GM23338 (cell line): ENCODE results near the gene PNPLA2. TPM values are rescaled to one million over a fixed set of nuclear protein-coding genes. Genes with fewer than 3 reads are reported as not detected.

Experiments
- ATAC-seq: fragments of 200-7000 bp; cut with Tn5 transposase; 3 replicates; pipeline ENCODE4 v1.9.1; 2020
- DNase-seq: peaks from one replicate; pipeline ENCODE4 v3.0.0-alpha.2; 2015; ENCODE audit warnings: low spot score
- H2AFZ ChIP-seq: fragments of 200-600 bp; sonication (generic); 2 replicates; pipeline ENCODE4 v1.8.0; 2016; ENCODE audit warnings: antibody characterized with exemption, mild to moderate bottlenecking, moderate library complexity
- H3F3A ChIP-seq: fragments of 200-600 bp; sonication (generic); replicated peaks from 2 replicates; pipeline ENCODE4 v1.8.0; 2017; ENCODE audit warnings: antibody characterized with exemption, mixed run types, low read depth
- H3K27ac ChIP-seq: fragments of 200-600 bp; sonication (generic); 2 replicates; pipeline ENCODE4 v1.6.1; 2016; ENCODE audit warnings: low read depth
- H3K27me3 ChIP-seq: fragments of 200-600 bp; sonication (generic); 2 replicates; pipeline ENCODE4 v1.8.0; 2016; ENCODE audit warnings: mild to moderate bottlenecking, mixed run types, moderate library complexity; ENCODE audit not compliant: insufficient read depth
- H3K36me3 ChIP-seq: fragments of 200-600 bp; sonication (generic); 2 replicates; pipeline ENCODE4 v1.8.0; 2016; ENCODE audit warnings: mild to moderate bottlenecking; ENCODE audit not compliant: insufficient read depth
- H3K4me1 ChIP-seq: fragments of 200-600 bp; sonication (generic); 2 replicates; pipeline ENCODE4 v1.8.0; 2016; ENCODE audit warnings: mild to moderate bottlenecking, moderate library complexity; ENCODE audit not compliant: insufficient read depth
- H3K4me2 ChIP-seq: fragments of 200-600 bp; sonication (generic); 2 replicates; pipeline ENCODE4 v1.7.1; 2017; ENCODE audit warnings: mixed run types
- H3K4me3 ChIP-seq: fragments of 200-600 bp; sonication (generic); 2 replicates; pipeline ENCODE4 v1.6.1; 2016; ENCODE audit warnings: mixed run types
- H3K79me2 ChIP-seq: fragments of 200-600 bp; sonication (generic); replicated peaks from 2 replicates; pipeline ENCODE4 v1.8.0; 2017; ENCODE audit warnings: mild to moderate bottlenecking; ENCODE audit not compliant: insufficient read depth
- H3K9me2 ChIP-seq: fragments of 200-600 bp; sonication (generic); 2 replicates; pipeline ENCODE4 v1.8.0; 2017; ENCODE audit not compliant: insufficient read depth
- H4K20me1 ChIP-seq: fragments of 200-600 bp; sonication (generic); replicated peaks from 2 replicates; pipeline ENCODE4 v1.8.0; 2017; ENCODE audit warnings: mild to moderate bottlenecking; ENCODE audit not compliant: insufficient read depth
- H3K27ac Mint-ChIP-seq: 2 replicates; pipeline ENCODE4 v1.8.0; 2020; ENCODE audit warnings: inconsistent platforms, mild to moderate bottlenecking, moderate library complexity, mixed read lengths
- H3K27me3 Mint-ChIP-seq: 3 replicates; pipeline ENCODE4 v1.8.0; 2022; ENCODE audit warnings: low read depth, mild to moderate bottlenecking, moderate library complexity, mixed read lengths, inconsistent platforms; ENCODE audit not compliant: insufficient read depth, poor library complexity
- H3K36me3 Mint-ChIP-seq: 3 replicates; pipeline ENCODE4 v1.8.0; 2021; ENCODE audit warnings: low read depth, mild to moderate bottlenecking, inconsistent platforms, moderate library complexity, mixed read lengths
- H3K4me1 Mint-ChIP-seq: 3 replicates; pipeline ENCODE4 v1.8.0; 2020; ENCODE audit warnings: mild to moderate bottlenecking, inconsistent platforms, mixed read lengths
- H3K4me3 Mint-ChIP-seq: 3 replicates; pipeline ENCODE4 v1.8.0; 2021; ENCODE audit warnings: moderate library complexity, mild to moderate bottlenecking, inconsistent platforms, mixed read lengths
- H3K9me3 Mint-ChIP-seq: 3 replicates; pipeline ENCODE4 v1.8.0; 2020; ENCODE audit warnings: moderate library complexity, mild to moderate bottlenecking, inconsistent platforms, mixed read lengths
- ZNF114 ChIP-seq: fragments of 250-450 bp; sonication (Bioruptor Pico); IDR thresholded peaks from 2 replicates; pipeline ENCODE4 v1.5.0; 2020; ENCODE audit warnings: mild to moderate bottlenecking, moderate library complexity
- polyA plus RNA-seq: library from polyadenylated mRNA; unstranded; fragments of >200 nt; fragmentation: Nextera tagmentation; extraction: Ambion mirVana; gene quantifications from 2 replicates; pipeline ENCODE4 v1.2.1, GENCODE V29; 2016
- total RNA-seq: library from RNA; depleted of rRNA; stranded (reverse); fragments of >200 nt; shearing (Covaris generic); gene quantifications from 2 replicates; pipeline ENCODE4 v1.2.3, GENCODE V29; 2014
- TF ChIP-seq, protein P1 (sequence below): fragments of 250-450 bp; sonication (Bioruptor Pico); IDR thresholded peaks from 2 replicates; pipeline ENCODE4 v1.5.0; 2020; ENCODE audit warnings: mild to moderate bottlenecking, moderate library complexity
- TF ChIP-seq, protein P2 (sequence below): IDR thresholded peaks from one replicate; pipeline ENCODE4 v1.6.1; 2018; ENCODE audit warnings: antibody characterized with exemption; ENCODE audit not compliant: unreplicated experiment
- TF ChIP-seq, protein P3 (sequence below), 2 experiments: fragments of 200-600 bp in 1 of 2; sonication (generic) in 1 of 2; conservative IDR thresholded peaks; 2 replicates each; pipeline versions ENCODE4 v1.5.1 to v1.6.1; 2016 to 2017; ENCODE audit warnings: antibody characterized with exemption in 2 of 2, low read depth in 2 of 2, mild to moderate bottlenecking in 2 of 2, moderate library complexity in 1 of 2

Gene PNPLA2
- total and polyA plus RNA-seq, 2 experiments from 2014 or later, result 31.1 to 45.6 TPM

DNA sequence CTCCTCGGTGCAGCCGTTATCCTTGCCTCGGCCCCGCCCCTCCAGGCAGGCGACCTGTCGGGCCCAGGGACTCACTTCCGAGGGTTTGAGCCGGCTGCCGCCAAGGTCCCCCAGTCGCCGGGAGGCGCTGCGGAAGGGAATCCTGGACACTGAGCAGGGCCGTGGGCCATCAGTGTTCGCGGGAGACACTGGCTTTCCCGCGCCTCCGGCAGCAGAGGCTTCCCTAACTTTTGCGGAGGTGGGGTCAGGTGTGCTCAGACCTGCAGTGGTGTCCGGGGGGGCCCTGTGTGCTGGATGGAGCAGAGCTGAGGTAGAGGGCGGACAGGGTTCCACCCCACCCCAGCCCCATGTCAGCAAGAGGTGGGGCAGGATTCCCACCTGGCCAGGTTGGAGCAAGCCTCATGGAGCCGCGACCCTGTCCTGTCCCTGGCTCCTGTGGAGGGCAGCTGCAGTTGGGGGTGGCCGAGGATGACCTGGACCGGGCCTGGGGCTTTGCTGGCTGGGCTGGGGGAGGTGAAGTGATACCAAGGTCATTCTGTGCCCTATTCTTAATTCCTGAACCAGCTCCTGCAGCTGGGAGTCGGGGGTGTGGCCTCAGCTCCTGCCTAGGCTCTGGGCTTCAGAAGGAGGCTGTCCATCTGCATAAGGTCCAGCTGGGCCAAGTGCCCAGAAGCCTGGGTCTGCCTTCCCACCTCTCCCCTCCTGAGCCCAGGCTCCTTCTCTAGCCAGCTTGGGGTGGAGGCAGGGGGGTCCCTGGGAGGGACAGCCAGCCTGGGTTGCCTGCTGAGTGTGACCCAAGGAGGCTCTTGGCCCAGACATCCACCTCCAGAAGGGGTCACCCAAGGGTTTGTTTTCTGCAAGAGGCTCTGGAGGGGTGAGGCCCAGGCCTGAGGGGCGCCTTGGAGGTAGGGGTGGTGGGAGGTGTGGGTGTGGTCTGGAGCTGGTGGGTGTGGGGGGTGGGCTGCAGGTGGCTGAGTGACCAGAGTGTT, 32.4 kb downstream of the PNPLA2 start (continued):
- no peak for TF ChIP-seq ZNF114 (CRISPR knock-in tag)
- TF ChIP-seq, protein P1, sequence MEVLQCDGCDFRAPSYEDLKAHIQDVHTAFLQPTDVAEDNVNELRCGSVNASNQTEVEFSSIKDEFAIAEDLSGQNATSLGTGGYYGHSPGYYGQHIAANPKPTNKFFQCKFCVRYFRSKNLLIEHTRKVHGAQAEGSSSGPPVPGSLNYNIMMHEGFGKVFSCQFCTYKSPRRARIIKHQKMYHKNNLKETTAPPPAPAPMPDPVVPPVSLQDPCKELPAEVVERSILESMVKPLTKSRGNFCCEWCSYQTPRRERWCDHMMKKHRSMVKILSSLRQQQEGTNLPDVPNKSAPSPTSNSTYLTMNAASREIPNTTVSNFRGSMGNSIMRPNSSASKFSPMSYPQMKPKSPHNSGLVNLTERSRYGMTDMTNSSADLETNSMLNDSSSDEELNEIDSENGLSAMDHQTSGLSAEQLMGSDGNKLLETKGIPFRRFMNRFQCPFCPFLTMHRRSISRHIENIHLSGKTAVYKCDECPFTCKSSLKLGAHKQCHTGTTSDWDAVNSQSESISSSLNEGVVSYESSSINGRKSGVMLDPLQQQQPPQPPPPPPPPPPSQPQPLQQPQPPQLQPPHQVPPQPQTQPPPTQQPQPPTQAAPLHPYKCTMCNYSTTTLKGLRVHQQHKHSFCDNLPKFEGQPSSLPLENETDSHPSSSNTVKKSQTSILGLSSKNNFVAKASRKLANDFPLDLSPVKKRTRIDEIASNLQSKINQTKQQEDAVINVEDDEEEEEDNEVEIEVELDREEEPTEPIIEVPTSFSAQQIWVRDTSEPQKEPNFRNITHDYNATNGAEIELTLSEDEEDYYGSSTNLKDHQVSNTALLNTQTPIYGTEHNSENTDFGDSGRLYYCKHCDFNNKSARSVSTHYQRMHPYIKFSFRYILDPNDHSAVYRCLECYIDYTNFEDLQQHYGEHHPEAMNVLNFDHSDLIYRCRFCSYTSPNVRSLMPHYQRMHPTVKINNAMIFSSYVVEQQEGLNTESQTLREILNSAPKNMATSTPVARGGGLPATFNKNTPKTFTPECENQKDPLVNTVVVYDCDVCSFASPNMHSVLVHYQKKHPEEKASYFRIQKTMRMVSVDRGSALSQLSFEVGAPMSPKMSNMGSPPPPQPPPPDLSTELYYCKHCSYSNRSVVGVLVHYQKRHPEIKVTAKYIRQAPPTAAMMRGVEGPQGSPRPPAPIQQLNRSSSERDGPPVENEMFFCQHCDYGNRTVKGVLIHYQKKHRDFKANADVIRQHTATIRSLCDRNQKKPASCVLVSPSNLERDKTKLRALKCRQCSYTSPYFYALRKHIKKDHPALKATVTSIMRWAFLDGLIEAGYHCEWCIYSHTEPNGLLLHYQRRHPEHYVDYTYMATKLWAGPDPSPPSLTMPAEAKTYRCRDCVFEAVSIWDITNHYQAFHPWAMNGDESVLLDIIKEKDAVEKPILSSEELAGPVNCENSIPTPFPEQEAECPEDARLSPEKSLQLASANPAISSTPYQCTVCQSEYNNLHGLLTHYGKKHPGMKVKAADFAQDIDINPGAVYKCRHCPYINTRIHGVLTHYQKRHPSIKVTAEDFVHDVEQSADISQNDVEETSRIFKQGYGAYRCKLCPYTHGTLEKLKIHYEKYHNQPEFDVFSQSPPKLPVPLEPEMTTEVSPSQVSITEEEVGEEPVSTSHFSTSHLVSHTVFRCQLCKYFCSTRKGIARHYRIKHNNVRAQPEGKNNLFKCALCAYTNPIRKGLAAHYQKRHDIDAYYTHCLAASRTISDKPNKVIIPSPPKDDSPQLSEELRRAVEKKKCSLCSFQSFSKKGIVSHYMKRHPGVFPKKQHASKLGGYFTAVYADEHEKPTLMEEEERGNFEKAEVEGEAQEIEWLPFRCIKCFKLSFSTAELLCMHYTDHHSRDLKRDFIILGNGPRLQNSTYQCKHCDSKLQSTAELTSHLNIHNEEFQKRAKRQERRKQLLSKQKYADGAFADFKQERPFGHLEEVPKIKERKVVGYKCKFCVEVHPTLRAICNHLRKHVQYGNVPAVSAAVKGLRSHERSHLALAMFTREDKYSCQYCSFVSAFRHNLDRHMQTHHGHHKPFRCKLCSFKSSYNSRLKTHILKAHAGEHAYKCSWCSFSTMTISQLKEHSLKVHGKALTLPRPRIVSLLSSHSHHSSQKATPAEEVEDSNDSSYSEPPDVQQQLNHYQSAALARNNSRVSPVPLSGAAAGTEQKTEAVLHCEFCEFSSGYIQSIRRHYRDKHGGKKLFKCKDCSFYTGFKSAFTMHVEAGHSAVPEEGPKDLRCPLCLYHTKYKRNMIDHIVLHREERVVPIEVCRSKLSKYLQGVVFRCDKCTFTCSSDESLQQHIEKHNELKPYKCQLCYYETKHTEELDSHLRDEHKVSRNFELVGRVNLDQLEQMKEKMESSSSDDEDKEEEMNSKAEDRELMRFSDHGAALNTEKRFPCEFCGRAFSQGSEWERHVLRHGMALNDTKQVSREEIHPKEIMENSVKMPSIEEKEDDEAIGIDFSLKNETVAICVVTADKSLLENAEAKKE (CRISPR knock-in tag), result no peak

DNA sequence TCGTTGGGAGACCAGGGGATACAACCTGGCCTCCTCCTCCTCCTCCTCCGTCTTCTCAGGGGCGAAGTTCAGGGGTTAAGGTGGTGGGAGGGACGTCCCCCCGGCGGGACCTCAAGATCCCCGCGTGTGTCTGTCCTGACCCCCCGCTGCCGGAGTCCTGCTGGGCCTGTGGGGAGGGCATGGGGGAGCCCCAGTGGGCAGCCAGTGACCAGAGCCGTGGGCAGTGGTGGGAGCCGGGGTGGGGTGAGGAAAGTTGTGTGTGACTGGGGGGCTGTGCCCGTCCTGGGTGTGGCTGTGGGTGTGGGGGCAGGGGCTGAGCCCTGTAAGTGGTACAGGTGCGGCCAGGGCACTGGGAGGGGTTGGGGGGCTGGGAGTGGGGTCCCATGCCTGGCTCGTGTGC, 34.0 kb downstream of the PNPLA2 start:
- Histone ChIP-seq H3K36me3 (no peaks in the 10 kb centered on the region), H3K79me2 (0 out of 2 replicates have a peak, but pooled peaks cover 3% of the 10 kb centered on the region), H3K27ac (no peak overlapping the region), H3K4me3 (no peak overlapping the region), H3K4me1 (peaks cover 26% of the 10 kb centered on the region), H3F3A (peaks cover 9% of the 10 kb centered on the region), H2AFZ (no peak overlapping the region), H4K20me1 (peaks cover 17% of the 10 kb centered on the region), H3K27me3 (no peaks in the 10 kb centered on the region), H3K4me2 (no peak overlapping the region), H3K9me2 (no peaks in the 10 kb centered on the region)
- ATAC-seq, result no peak
- H3K27me3 Mint-ChIP-seq, result peaks cover 9% of the 10 kb centered on the region
- no peak for DNase-seq
- no peaks in the 10 kb centered on the region for H3K9me3 Mint-ChIP-seq
- no peak overlapping the region for H3K4me3 Mint-ChIP-seq
- no peaks in the 10 kb centered on the region for H3K36me3 Mint-ChIP-seq
- peaks cover 29% of the 10 kb centered on the region for H3K4me1 Mint-ChIP-seq
- H3K27ac Mint-ChIP-seq, result no peak overlapping the region
- TF ChIP-seq, protein P2, sequence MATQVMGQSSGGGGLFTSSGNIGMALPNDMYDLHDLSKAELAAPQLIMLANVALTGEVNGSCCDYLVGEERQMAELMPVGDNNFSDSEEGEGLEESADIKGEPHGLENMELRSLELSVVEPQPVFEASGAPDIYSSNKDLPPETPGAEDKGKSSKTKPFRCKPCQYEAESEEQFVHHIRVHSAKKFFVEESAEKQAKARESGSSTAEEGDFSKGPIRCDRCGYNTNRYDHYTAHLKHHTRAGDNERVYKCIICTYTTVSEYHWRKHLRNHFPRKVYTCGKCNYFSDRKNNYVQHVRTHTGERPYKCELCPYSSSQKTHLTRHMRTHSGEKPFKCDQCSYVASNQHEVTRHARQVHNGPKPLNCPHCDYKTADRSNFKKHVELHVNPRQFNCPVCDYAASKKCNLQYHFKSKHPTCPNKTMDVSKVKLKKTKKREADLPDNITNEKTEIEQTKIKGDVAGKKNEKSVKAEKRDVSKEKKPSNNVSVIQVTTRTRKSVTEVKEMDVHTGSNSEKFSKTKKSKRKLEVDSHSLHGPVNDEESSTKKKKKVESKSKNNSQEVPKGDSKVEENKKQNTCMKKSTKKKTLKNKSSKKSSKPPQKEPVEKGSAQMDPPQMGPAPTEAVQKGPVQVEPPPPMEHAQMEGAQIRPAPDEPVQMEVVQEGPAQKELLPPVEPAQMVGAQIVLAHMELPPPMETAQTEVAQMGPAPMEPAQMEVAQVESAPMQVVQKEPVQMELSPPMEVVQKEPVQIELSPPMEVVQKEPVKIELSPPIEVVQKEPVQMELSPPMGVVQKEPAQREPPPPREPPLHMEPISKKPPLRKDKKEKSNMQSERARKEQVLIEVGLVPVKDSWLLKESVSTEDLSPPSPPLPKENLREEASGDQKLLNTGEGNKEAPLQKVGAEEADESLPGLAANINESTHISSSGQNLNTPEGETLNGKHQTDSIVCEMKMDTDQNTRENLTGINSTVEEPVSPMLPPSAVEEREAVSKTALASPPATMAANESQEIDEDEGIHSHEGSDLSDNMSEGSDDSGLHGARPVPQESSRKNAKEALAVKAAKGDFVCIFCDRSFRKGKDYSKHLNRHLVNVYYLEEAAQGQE, result no peak
- TF ChIP-seq, protein P3, sequence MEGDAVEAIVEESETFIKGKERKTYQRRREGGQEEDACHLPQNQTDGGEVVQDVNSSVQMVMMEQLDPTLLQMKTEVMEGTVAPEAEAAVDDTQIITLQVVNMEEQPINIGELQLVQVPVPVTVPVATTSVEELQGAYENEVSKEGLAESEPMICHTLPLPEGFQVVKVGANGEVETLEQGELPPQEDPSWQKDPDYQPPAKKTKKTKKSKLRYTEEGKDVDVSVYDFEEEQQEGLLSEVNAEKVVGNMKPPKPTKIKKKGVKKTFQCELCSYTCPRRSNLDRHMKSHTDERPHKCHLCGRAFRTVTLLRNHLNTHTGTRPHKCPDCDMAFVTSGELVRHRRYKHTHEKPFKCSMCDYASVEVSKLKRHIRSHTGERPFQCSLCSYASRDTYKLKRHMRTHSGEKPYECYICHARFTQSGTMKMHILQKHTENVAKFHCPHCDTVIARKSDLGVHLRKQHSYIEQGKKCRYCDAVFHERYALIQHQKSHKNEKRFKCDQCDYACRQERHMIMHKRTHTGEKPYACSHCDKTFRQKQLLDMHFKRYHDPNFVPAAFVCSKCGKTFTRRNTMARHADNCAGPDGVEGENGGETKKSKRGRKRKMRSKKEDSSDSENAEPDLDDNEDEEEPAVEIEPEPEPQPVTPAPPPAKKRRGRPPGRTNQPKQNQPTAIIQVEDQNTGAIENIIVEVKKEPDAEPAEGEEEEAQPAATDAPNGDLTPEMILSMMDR (conservative IDR thresholded peaks at IDR 0.05; ENCODE audit: low read depth in 2 of 2), result no peak
